Measurements from ENCODE around the gene SDCBP2. TPM values are rescaled to one million over a fixed set of nuclear protein-coding genes. Genes with fewer than 3 reads are reported as not detected.

SDCBP2 gene
- total and polyA plus RNA-seq, 2 donors (not counting 1 experiment from before 2014, with no cell fraction given) = 1.2 to 1.3 TPM

DNA sequence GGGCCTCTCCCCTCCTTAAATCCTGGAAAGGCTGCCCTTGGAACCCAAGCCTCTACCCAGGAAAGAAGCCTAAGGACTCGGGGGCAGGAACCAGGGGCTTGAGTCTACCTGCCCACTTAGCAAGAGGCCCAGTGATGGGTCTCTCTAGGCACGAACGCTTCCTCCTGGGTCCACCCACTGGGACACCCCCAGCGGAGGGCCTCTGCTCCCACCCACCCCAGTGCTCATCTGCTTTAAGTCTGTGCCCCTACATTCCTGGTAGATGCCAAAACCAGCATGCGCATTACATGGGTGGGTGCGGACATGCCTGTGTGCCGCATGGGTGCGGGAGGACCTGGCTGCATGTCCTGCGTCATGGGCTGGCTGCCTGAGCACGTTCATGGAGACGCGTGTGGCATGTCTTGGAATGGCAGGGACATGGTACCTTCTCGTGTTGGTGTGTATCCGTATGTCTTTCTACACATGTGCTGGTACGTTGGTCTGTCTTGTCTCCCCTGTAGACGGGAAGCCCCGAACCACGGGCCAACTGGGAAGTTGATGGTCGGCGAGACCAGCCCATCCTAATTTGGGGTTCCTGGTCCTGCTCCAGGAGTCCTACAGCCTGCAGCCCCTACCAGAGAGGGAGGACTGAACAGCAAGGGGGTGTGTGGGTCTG lies 33.5 kb downstream of the SDCBP2 start:
- CTCF ChIA-PET = no interaction called here

DNA sequence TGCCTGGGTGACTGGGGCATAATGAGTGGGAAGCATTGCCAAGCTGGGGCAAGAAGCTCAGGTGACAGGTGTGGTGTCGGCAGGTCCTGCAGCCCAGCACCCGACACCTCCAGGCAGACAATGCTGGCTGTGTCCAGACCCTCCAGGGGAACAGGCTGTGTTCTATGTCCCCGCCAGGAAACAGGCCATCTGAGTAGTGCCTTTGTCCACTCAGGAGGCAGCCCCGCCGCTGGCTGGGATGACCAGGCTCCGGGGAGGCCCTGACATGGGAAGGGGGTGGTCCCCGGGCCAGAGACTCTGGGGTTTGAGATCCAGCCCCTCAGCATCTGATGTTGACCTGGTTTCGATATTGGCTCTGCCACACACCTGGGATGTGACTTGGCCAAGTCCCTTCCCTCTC lies 34.4 kb downstream of the SDCBP2 start:
- intact Hi-C loops (cut with micrococcal nuclease) = no loop called here
- CTCF ChIA-PET = no interaction called here
- POLR2A ChIA-PET = interaction anchor here (0.6 kb wide), 1 partner anchor 203 kb away, joined by 3 read pairs; no protein-coding TSS in a partner anchor

More for the DNA sequence above, 33.5 kb downstream of the SDCBP2 start:
- no peaks in the 10 kb centered on the region for H3K4me1 ChIP-seq (ENCODE audit: control insufficient read depth in 2 of 2, insufficient read depth in 2 of 2, low read length in 2 of 2)
- no peak overlapping the region for H3K27ac ChIP-seq (ENCODE audit: low read length in 2 of 2)
- H3K27ac Mint-ChIP-seq = no peak overlapping the region
- no peak for DNase-seq
- H3K4me1 Mint-ChIP-seq = no peaks in the 10 kb centered on the region
- H3K4me3 Mint-ChIP-seq = no peak overlapping the region
- POLR2A ChIA-PET = no interaction called here
- H3K9me3 ChIP-seq (ENCODE audit: control extremely low read depth in 1 of 3, control insufficient read depth in 2 of 3, insufficient read depth in 1 of 3, low read length in 2 of 3) = no peaks in the 10 kb centered on the region
- TF ChIP-seq EZH2 (IDR thresholded peaks at IDR 0.05; ENCODE audit: borderline replicate concordance, insufficient read depth, low read depth, low read length, poor library complexity, severe bottlenecking) = no peak
- TF ChIP-seq, protein P1, sequence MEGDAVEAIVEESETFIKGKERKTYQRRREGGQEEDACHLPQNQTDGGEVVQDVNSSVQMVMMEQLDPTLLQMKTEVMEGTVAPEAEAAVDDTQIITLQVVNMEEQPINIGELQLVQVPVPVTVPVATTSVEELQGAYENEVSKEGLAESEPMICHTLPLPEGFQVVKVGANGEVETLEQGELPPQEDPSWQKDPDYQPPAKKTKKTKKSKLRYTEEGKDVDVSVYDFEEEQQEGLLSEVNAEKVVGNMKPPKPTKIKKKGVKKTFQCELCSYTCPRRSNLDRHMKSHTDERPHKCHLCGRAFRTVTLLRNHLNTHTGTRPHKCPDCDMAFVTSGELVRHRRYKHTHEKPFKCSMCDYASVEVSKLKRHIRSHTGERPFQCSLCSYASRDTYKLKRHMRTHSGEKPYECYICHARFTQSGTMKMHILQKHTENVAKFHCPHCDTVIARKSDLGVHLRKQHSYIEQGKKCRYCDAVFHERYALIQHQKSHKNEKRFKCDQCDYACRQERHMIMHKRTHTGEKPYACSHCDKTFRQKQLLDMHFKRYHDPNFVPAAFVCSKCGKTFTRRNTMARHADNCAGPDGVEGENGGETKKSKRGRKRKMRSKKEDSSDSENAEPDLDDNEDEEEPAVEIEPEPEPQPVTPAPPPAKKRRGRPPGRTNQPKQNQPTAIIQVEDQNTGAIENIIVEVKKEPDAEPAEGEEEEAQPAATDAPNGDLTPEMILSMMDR (IDR thresholded peaks at IDR 0.05) = no peak
- no peaks in the 10 kb centered on the region for H3K9me3 Mint-ChIP-seq (ENCODE audit: insufficient read depth)
- no peak overlapping the region for H2AFZ ChIP-seq (ENCODE audit: insufficient read depth, low read depth, low read length, poor library complexity, severe bottlenecking)
- H3K27me3 Mint-ChIP-seq = no peaks in the 10 kb centered on the region
- H3K27me3 ChIP-seq (replicated peaks in 1 of 4; ENCODE audit: control extremely low read depth in 1 of 4, control insufficient read depth in 3 of 4, insufficient read depth in 4 of 4, low read length in 3 of 4) = no peaks in the 10 kb centered on the region
- no peak for ATAC-seq (ENCODE audit: low read depth)
- no peaks in the 10 kb centered on the region for H4K20me1 ChIP-seq (ENCODE audit: control insufficient read depth, insufficient read depth, low read length, poor library complexity, severe bottlenecking)
- no peaks in the 10 kb centered on the region for H3K36me3 ChIP-seq (replicated peaks in 1 of 2; ENCODE audit: control extremely low read depth in 1 of 2, control insufficient read depth in 1 of 2, extremely low read depth in 1 of 2, insufficient read depth in 2 of 2, low read length in 1 of 2)
- H3K4me2 ChIP-seq (replicated peaks; ENCODE audit: low read depth, low read length, poor library complexity, severe bottlenecking) = no peak overlapping the region
- intact Hi-C loops (cut with micrococcal nuclease) = no loop called here
- no peaks in the 10 kb centered on the region for H3K79me2 ChIP-seq (ENCODE audit: control insufficient read depth, insufficient read depth, low read length)
- 92% methylated on average over 20 of the region's 20 CpGs for WGBS (ENCODE audit: insufficient coverage)
- no peak overlapping the region for H3K9ac ChIP-seq (ENCODE audit: low read length)
- H3K4me3 ChIP-seq (ENCODE audit: control extremely low read depth in 1 of 5, extremely low read depth in 1 of 5, insufficient read depth in 1 of 5, low read depth in 2 of 5, low read length in 4 of 5) = no peak overlapping the region

More for the DNA sequence above, 34.4 kb downstream of the SDCBP2 start:
- Mint-ChIP-seq H3K4me3 (no peak overlapping the region), H3K27me3 (no peaks in the 10 kb centered on the region), H3K9me3 (ENCODE audit: insufficient read depth) (no peaks in the 10 kb centered on the region), H3K4me1 (no peaks in the 10 kb centered on the region), H3K27ac (no peak overlapping the region)
- Histone ChIP-seq H2AFZ (ENCODE audit: insufficient read depth, low read depth, low read length, poor library complexity, severe bottlenecking) (no peak overlapping the region), H3K36me3 (replicated peaks in 1 of 2; ENCODE audit: control extremely low read depth in 1 of 2, control insufficient read depth in 1 of 2, extremely low read depth in 1 of 2, insufficient read depth in 2 of 2, low read length in 1 of 2) (no peaks in the 10 kb centered on the region), H3K9ac (ENCODE audit: low read length) (no peak overlapping the region), H3K9me3 (ENCODE audit: control extremely low read depth in 1 of 3, control insufficient read depth in 2 of 3, insufficient read depth in 1 of 3, low read length in 2 of 3) (no peaks in the 10 kb centered on the region), H3K27me3 (replicated peaks in 1 of 4; ENCODE audit: control extremely low read depth in 1 of 4, control insufficient read depth in 3 of 4, insufficient read depth in 4 of 4, low read length in 3 of 4) (no peaks in the 10 kb centered on the region), H3K79me2 (ENCODE audit: control insufficient read depth, insufficient read depth, low read length) (no peaks in the 10 kb centered on the region), H3K4me2 (replicated peaks; ENCODE audit: low read depth, low read length, poor library complexity, severe bottlenecking) (no peak overlapping the region), H4K20me1 (ENCODE audit: control insufficient read depth, insufficient read depth, low read length, poor library complexity, severe bottlenecking) (no peaks in the 10 kb centered on the region), H3K4me3 (ENCODE audit: control extremely low read depth in 1 of 5, extremely low read depth in 1 of 5, insufficient read depth in 1 of 5, low read depth in 2 of 5, low read length in 4 of 5) (no peak overlapping the region), H3K27ac (ENCODE audit: low read length in 2 of 2) (no peak overlapping the region), H3K4me1 (ENCODE audit: control insufficient read depth in 2 of 2, insufficient read depth in 2 of 2, low read length in 2 of 2) (no peaks in the 10 kb centered on the region)
- TF ChIP-seq EZH2 (IDR thresholded peaks at IDR 0.05; ENCODE audit: borderline replicate concordance, insufficient read depth, low read depth, low read length, poor library complexity, severe bottlenecking) = no peak
- TF ChIP-seq, protein P1 (IDR thresholded peaks at IDR 0.05) = no peak
- no peak for DNase-seq
- ATAC-seq (ENCODE audit: low read depth) = no peak
- WGBS (ENCODE audit: insufficient coverage) = 92% methylated on average over 8 of the region's 8 CpGs
